A549 (cell line): ENCODE results near the gene SYT8. TPM values are rescaled to one million over a fixed set of nuclear protein-coding genes. Genes with fewer than 3 reads are reported as not detected.

Source experiments
- ATAC-seq, 2 experiments: fragments of 200-7000 bp in 1 of 2; fragments of >200 bp in 1 of 2; cut with Nextera tagmentation in 1 of 2; cut with Tn5 transposase in 1 of 2; 3 replicates each; pipeline versions ENCODE4 v1.8.0 to v1.9.1; 2018 to 2020; ENCODE audit warnings: mild to moderate bottlenecking in 1 of 2, moderate library complexity in 1 of 2
- CTCF ChIA-PET: fragments of 300-600 bp; sonication (Branson Sonifier 250); formaldehyde crosslinking; extraction: SDS; loops from one replicate; lab custom pipeline; 2021; ENCODE audit warnings: antibody characterized with exemption, inconsistent platforms; lab: Yijun Ruan, JAX
- POLR2A ChIA-PET: fragments of 350-600 bp; formaldehyde crosslinking; extraction: SDS; loops from one replicate; lab custom pipeline; 2021; ENCODE audit warnings: antibody characterized with exemption, inconsistent platforms; lab: Yijun Ruan, JAX
- DNase-seq, 2 experiments: peaks; one replicate each; pipeline versions ENCODE4 v3.0.0 to v3.0.0-alpha.2; 2011 to 2016; ENCODE audit warnings: low read depth in 1 of 2, low spot score in 1 of 2
- FAIRE-seq: peaks from 2 replicates; lab custom pipeline; 2011; peaks lifted over from hg19 to GRCh38; lab: Jason Lieb, UNC
- H3K27ac ChIP-seq, 2 experiments: fragments of >200 bp; sonication (Bioruptor Twin); formaldehyde crosslinking; 3 replicates each; pipeline ENCODE4 v1.5.1; 2016 to 2017
- H3K4me1 ChIP-seq: fragments of >200 bp; sonication (Bioruptor Twin); formaldehyde crosslinking; 3 replicates; pipeline ENCODE4 v1.6.1; 2016
- H3K4me2 ChIP-seq: fragments of >200 bp; sonication (Bioruptor Twin); formaldehyde crosslinking; 3 replicates; pipeline ENCODE4 v1.6.1; 2016
- H3K4me3 ChIP-seq: fragments of >200 bp; sonication (Bioruptor Twin); formaldehyde crosslinking; 3 replicates; pipeline ENCODE4 v1.5.1; 2016
- H3K9me3 ChIP-seq: fragments of >200 bp; sonication (Bioruptor Twin); formaldehyde crosslinking; 3 replicates; pipeline ENCODE4 v1.6.1; 2016
- ATOH8 ChIP-seq: fragments of 250-450 bp; sonication (Bioruptor Pico); IDR thresholded peaks from 2 replicates; pipeline ENCODE4 v1.5.0; 2020; ENCODE audit warnings: low read depth, mild to moderate bottlenecking, moderate library complexity
- BHLHE40 ChIP-seq: IDR thresholded peaks from 2 replicates; pipeline ENCODE4 v1.6.1; 2012; ENCODE audit warnings: low read depth, low read length, inconsistent platforms
- E2F6 ChIP-seq: IDR thresholded peaks from 2 replicates; pipeline ENCODE4 v1.6.1; 2012; ENCODE audit warnings: low read depth, borderline replicate concordance
- FOSB ChIP-seq: fragments of 250-450 bp; sonication (Bioruptor Pico); IDR thresholded peaks from 2 replicates; pipeline ENCODE4 v1.5.0; 2020; ENCODE audit warnings: mild to moderate bottlenecking, moderate library complexity
- FOSL2 ChIP-seq, 2 experiments: fragments of 450-650 bp in 1 of 2; fragments of >200 bp in 1 of 2; sonication (Bioruptor Twin) in 1 of 2; formaldehyde crosslinking; IDR thresholded peaks; 2 replicates each; pipeline versions ENCODE4 v1.5.0 to v1.6.1; 2016 to 2020; ENCODE audit warnings: mild to moderate bottlenecking in 1 of 2, moderate library complexity in 1 of 2
- HES2 ChIP-seq: fragments of >200 bp; sonication (Bioruptor Twin); formaldehyde crosslinking; IDR thresholded peaks from 2 replicates; pipeline ENCODE4 v1.6.1; 2016
- HEYL ChIP-seq: fragments of 250-450 bp; sonication (Bioruptor Pico); IDR thresholded peaks from 2 replicates; pipeline ENCODE4 v1.8.0; 2021; ENCODE audit warnings: mild to moderate bottlenecking, moderate library complexity
- HOXB5 ChIP-seq: fragments of 250-450 bp; sonication (Bioruptor Pico); IDR thresholded peaks from 2 replicates; pipeline ENCODE4 v1.5.0; 2020; ENCODE audit warnings: mild to moderate bottlenecking, moderate library complexity
- JUN ChIP-seq, 2 experiments: fragments of >200 bp; sonication (Bioruptor Twin); formaldehyde crosslinking; IDR thresholded peaks; 2 replicates in 1 of 2; 3 replicates in 1 of 2; pipeline ENCODE4 v1.6.1; 2016 to 2017
- JUNB ChIP-seq: fragments of >200 bp; sonication (Bioruptor Twin); formaldehyde crosslinking; IDR thresholded peaks from 2 replicates; pipeline ENCODE4 v1.6.1; 2016
- KDM1A ChIP-seq: fragments of 200-600 bp; sonication (generic); IDR thresholded peaks from 2 replicates; pipeline ENCODE4 v1.6.1; 2016; ENCODE audit warnings: low read depth, mild to moderate bottlenecking
- KDM5A ChIP-seq: fragments of 200-600 bp; sonication (generic); IDR thresholded peaks from 2 replicates; pipeline ENCODE4 v1.6.1; 2016; ENCODE audit warnings: antibody characterized with exemption, mild to moderate bottlenecking
- MAX ChIP-seq: IDR thresholded peaks from 2 replicates; pipeline ENCODE4 v1.6.1; 2012
- MYC ChIP-seq: IDR thresholded peaks from 2 replicates; pipeline ENCODE4 v1.6.1; 2012; ENCODE audit warnings: mild to moderate bottlenecking, inconsistent platforms, low read length, improper control_type of control experiment, borderline replicate concordance
- NFE2L2 ChIP-seq: fragments of 150-350 bp; conservative IDR thresholded peaks from 2 replicates; pipeline ENCODE4 v1.6.1; 2014; ENCODE audit warnings: low read length
- PBX3 ChIP-seq: IDR thresholded peaks from 2 replicates; pipeline ENCODE4 v1.6.1; 2012
- PHF8 ChIP-seq: fragments of 200-600 bp; sonication (generic); IDR thresholded peaks from 2 replicates; pipeline ENCODE4 v1.6.1; 2016; ENCODE audit warnings: low read depth, mild to moderate bottlenecking, antibody characterized with exemption, moderate library complexity, borderline replicate concordance
- POLR2A ChIP-seq: IDR thresholded peaks from 2 replicates; pipeline ENCODE4 v1.6.1; 2012; ENCODE audit warnings: mild to moderate bottlenecking, low read length
- RARB ChIP-seq: fragments of 250-450 bp; sonication (Bioruptor Pico); IDR thresholded peaks from 2 replicates; pipeline ENCODE4 v1.8.0; 2021; ENCODE audit warnings: mild to moderate bottlenecking, moderate library complexity
- REST ChIP-seq: fragments of 200-600 bp; sonication (generic); IDR thresholded peaks from 2 replicates; pipeline ENCODE4 v1.6.1; 2016; ENCODE audit warnings: antibody characterized with exemption, mild to moderate bottlenecking, moderate library complexity
- SMC3 ChIP-seq: fragments of >200 bp; sonication (Bioruptor Twin); formaldehyde crosslinking; IDR thresholded peaks from 3 replicates; pipeline ENCODE4 v1.6.1; 2018; ENCODE audit warnings: inconsistent platforms
- TFCP2L1 ChIP-seq: fragments of 250-450 bp; sonication (Bioruptor Pico); IDR thresholded peaks from 2 replicates; pipeline ENCODE4 v1.5.0; 2021; ENCODE audit warnings: mild to moderate bottlenecking
- USF2 ChIP-seq: fragments of 450-650 bp; IDR thresholded peaks from 2 replicates; pipeline ENCODE4 v1.6.1; 2014; ENCODE audit warnings: antibody characterized with exemption
- ZSCAN20 ChIP-seq: fragments of 250-450 bp; sonication (Bioruptor Pico); IDR thresholded peaks from 2 replicates; pipeline ENCODE4 v1.8.0; 2022; ENCODE audit warnings: mild to moderate bottlenecking, moderate library complexity
- WGBS: methylation state at CpG from one replicate; pipeline ENCODE4 v1.1.6; 2017; ENCODE audit errors: missing lambda C conversion rate; 5-methylcytosine and 5-hydroxymethylcytosine counted together
- polyA plus RNA-seq, 4 experiments: library from polyadenylated mRNA; depleted of rRNA in 3 of 4; stranded (reverse); fragments of >200 nt; fragmentation: RNase III in 1 of 4; extraction: RNeasy Plus Mini Kit Qiagen cat#74134 plus additional on column Dnase treatment in 1 of 4; gene quantifications; 2 replicates in 3 of 4; 3 replicates in 1 of 4; pipeline ENCODE4 v1.2.3, GENCODE V29; 2011 to 2017

The SYT8 gene
- polyA plus RNA-seq, 2 of the 4 experiments (the other 2 are of a cell fraction): 0.25 TPM; not detected in 1

GRCh38 chr11:1862588-1863351 lies 28.0 kb downstream of the SYT8 start:
- ATAC-seq (peak; percentile 62 to 65), FAIRE-seq (no peak), DNase-seq (peak; percentile 40 to 48)
- peak overlapping the region; percentile 87 to 94 for H3K27ac ChIP-seq
- TF ChIP-seq HOXB5 (no peak), ZSCAN20 (no peak), TFCP2L1 (CRISPR knock-in tag) (no peak), PHF8 (no peak), POLR2A (no peak), SMC3 (no peak), RARB (CRISPR knock-in tag) (no peak), JUNB (0 out of 2 replicates have a peak, but pooled peaks have one; percentile 18), FOSL2 (IDR thresholded peaks at IDR 0.05) (no peak), FOSL2 (CRISPR knock-in tag; IDR thresholded peaks at IDR 0.05) (peak; percentile 62), E2F6 (peak; percentile 52; the same call in 1 of the 2 replicates), USF2 (no peak), MYC (no peak)
- TF ChIP-seq, all 56 proteins: peak for 3
- H3K4me2 ChIP-seq: peak overlapping the region; percentile 81
- no peaks in the 10 kb centered on the region for H3K9me3 ChIP-seq
- peaks cover 33% of the 10 kb centered on the region for H3K4me1 ChIP-seq
- no peak overlapping the region for H3K4me3 ChIP-seq
- POLR2A ChIA-PET: no interaction called here
- CTCF ChIA-PET: interaction anchor here (0.7 to 1.9 kb wide), 8 partner anchors 12 to 317 kb away, joined by 3 to 9 read pairs (median 4); no protein-coding TSS in a partner anchor
- WGBS: 42% methylated on average over 7 of the region's 14 CpGs

GRCh38 chr11:1863352-1864216 lies 28.8 kb downstream of the SYT8 start:
- H3K4me1 ChIP-seq: peaks cover 33% of the 10 kb centered on the region
- WGBS: 32% methylated on average over 21 of the region's 27 CpGs
- no peak overlapping the region for H3K4me3 ChIP-seq
- ChIA-PET POLR2A (interaction anchor here (0.5 kb wide), 1 partner anchor 14 kb away, joined by 9 read pairs; no protein-coding TSS in a partner anchor), CTCF (interaction anchor here (1.1 to 1.9 kb wide), 6 partner anchors 13 to 317 kb away, joined by 3 to 9 read pairs (median 6); no protein-coding TSS in a partner anchor)
- peak; percentile 71 to 86 for DNase-seq
- FAIRE-seq: no peak
- peak; percentile 85 to 91 for ATAC-seq
- H3K4me2 ChIP-seq: peak overlapping the region; percentile 81
- no peaks in the 10 kb centered on the region for H3K9me3 ChIP-seq
- peak overlapping the region; percentile 87 to 94 for H3K27ac ChIP-seq
- no peak for TF ChIP-seq USF2
- peak; percentile 44 for TF ChIP-seq E2F6
- TF ChIP-seq REST: no peak
- 0 out of 2 replicates have a peak, but pooled peaks have one; percentile 61 for TF ChIP-seq ATOH8
- TF ChIP-seq POLR2A: no peak
- no peak for TF ChIP-seq PBX3
- TF ChIP-seq HES2: no peak
- no peak for TF ChIP-seq FOSB (CRISPR knock-in tag)
- TF ChIP-seq KDM5A: no peak
- TF ChIP-seq JUN (IDR thresholded peaks at IDR 0.05): no peak
- TF ChIP-seq NFE2L2: no peak
- TF ChIP-seq BHLHE40: no peak
- TF ChIP-seq MAX: peak; percentile 79
- TF ChIP-seq HEYL: no peak
- TF ChIP-seq KDM1A: no peak
- no peak; the same call in 1 of the 2 replicates for TF ChIP-seq JUNB
